Fibroblast of skin of abdomen (primary cell): ENCODE measurements around the gene PTPRT.

ENCODE experiments used
- DNase-seq: peaks from one replicate; pipeline ENCODE4 v3.0.0-alpha.2; 2013

The PTPRT gene

DNA sequence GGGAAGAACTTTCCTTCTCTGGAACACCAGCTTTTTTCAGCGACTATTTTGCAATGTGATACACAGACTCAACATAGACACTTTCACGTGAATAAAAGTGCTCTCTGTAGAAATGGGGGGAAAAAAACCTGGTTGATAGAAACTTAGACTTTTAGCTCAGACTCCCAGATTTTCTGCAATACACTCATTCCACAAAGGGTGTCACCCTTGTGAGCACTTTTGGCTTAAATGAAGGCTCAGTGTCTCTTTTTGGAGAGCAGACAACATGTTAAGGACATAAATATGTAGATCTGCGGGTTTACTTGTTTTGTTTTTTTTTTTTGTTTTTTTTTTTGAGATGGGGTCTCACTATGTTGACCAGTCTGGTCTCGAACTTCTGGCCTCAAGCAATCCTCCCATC lies 579.6 kb downstream of the PTPRT start:
- DNase-seq = no peak

DNA sequence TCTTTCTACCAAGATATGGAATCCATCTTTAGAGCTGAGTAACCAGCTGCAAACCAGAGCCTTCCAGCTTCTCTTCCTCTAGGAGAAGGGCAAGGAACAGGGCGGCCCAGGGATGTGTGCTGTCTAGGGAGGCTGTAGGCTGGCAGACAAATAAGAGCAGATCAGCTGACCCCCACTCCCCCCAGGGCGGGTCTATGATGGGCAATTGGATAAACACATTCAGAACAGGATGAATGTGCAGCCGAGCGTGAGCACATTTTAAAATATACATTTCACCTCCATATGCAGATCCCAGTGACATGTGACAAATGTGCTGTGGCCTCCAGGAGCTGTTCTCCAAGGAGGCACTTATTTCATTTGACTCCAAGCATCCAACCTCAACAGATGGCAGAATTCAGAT lies 580.1 kb downstream of the PTPRT start:
- no peak for DNase-seq

DNA sequence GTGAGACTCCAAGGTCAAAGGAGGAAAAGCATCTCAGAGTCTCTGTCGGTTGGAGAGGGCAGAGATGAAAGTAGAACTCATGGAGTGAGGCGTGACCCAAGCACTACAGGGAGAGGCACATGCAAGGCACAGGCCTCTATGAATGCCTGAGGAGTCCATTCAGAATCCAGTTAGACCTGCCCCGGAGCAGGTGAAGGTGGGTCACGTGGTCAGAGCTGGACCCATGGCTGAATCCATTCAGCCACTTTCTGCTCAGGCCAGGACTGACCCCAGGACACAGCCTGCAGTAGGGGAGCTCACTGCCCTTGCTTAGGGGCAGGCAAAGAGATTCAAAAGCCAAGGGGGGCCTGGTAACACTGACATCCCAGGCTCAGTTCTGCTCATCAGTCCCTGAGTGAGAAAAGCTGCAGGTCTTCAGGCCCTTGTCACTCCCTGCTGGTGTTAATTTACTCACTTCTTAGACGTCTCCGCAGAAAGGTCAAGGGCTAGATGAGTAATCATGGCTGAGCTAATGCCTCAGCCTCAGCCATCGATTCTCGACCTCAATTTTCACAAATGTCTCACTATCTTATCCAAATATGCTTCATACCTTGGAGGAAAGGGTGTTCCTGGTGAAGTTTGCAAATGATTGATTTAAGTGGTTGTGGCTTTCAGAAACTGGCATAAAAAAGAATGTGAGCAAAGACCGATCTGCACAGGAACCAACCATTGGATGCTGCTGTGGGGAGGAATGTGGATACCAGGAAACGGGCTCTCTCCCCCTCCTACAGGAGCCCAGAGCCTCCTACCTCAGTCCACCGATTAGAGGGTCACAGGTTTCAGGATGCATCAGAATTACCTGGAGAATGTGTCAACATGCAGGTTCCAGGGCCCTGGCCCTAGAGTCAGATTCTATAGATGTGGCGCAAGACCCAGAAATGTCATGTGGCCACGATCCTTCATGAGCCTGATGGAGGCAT lies 584.4 kb downstream of the PTPRT start:
- no peak for DNase-seq

DNA sequence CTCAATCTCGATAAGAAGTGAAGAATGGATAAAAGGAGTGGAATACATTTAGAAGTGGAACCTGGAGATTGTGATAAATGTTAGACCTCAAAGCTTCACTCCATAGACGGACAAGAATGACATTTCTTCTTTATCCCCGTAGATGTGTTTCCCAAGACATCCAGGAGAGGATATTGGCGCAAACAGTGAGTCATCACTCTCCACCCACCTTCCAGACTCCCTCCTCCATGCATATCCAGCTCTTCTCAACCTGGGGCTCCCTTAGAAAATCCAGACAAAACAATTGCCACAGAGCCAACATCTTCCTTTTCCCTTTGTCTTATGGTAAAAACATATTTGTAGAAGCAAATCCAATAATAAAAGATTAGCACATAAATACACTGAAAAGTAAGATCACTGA lies 586.1 kb downstream of the PTPRT start:
- DNase-seq = no peak

DNA sequence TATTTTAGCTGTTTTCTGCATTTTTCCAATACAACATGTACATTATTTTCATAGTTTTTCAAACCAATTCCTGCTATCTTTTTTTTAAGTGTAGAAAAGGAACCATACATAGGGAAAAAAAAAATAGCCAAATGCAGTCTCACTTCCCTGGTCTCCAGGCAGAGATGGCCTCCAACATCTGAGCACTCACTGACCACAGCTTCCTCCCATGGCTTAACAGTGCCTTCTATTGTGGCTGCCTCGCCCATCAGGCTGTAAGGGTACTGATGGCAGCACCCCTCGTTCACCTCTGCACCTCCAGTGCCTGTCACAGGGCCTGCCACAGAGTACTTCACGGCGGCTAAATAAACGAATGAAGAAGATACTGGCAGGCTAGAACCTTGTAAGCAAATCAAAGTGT lies 591.1 kb downstream of the PTPRT start:
- no peak for DNase-seq

DNA sequence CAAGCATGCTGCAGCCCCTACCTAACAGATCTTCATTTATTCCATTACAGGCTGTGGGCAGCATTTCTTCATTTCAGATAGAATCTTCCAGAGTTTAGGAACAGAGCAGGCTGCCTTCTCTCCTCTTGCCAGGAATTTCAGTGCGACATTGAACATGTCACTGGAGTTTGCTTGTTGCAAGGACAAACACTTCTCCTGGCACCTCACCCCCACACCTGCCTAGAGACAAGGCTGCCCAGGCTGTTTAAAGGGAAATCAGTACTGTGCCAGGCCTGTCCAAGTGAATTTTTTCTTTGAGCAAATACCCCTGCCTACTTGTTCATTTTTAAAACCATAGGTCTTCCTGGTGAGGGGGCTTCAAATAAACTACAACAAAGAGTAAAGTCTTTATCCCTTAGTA lies 594.1 kb downstream of the PTPRT start:
- DNase-seq = no peak

DNA sequence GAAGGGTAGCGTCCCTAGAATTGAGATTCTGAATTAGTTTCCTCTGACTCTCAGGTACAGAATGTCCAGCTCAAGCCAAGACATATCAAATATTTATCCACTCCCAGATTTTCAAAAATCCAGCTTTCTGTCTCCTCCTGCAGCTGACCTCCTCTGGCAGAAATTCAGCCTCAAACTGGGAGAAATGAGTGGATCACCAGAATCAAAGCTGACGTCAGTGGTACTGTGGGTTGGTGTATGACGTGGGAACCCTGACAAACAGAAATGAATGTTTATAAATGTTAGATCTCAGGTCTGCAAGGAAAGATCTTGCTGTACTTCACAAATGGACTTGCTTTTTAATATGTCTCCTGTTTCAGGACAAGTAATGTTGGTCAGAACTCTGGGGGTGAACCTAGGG lies 595.0 kb downstream of the PTPRT start:
- no peak for DNase-seq

DNA sequence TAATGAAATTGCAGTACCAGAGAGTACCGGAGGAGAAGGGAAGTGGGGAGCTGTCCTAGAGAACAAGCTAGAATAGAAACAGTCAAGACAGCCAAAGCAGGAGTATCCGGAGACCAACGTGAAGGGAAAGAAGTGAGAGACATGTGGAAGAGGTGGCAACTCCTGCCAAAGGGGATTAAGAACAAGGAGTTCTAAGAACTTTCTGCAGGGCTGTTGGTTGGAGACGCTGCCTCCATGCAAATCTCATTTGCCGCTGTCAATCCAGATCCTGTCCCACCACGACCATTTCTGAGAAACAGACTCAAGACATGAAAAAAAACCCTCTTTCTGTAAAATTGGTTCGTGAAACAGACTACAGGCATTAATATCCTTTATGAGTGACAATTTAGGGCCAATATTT lies 595.7 kb downstream of the PTPRT start:
- DNase-seq = no peak

DNA sequence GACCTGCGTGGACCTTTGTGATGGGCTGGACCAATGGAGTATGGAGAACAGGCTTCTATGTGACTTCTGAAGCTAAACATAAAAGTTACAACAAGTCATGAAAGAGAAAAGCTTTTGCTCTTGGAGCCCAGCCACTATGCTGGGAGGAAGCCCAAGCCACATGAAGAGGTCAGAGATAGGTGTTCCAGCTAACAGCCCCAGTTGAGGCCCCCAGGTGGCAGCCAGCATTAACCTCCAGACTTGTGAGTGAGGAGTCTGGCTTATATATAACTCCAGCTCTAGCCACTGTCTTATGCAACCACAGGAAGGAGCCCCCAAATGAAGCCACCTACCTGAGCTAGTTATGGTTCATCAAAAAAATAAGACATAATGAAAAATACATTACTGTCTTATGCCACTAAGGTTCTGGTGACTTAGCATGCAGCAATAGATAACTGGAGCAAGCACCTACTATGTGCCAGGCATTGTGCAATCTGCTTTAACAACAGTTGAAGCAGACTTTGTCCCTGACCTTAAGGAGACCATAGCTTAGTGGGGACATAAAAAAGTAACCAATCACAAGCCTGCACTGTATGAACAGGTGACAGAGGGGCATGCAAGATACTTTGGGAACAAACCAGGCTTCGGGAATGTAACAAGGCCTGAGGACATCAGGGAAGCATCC lies 599.6 kb downstream of the PTPRT start:
- DNase-seq = no peak

DNA sequence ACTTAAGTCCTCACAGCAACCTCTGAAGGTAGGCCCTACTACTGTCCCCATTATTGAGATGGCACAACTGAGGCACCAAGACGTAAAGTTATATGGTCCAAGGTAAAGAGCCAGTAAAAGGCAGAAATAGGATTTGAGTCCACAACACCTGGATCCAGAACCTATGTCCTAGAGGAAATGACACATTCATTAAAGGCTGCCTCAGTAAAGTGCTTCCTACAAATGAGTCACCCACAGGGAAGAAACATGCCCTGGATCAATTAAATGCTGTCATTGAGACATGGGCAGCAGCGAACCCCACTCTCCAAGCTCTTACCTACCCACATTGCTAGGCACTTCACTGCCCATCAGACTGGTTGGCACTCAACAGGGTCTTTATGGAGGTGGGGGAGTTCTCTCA lies 600.9 kb downstream of the PTPRT start:
- DNase-seq = no peak

DNA sequence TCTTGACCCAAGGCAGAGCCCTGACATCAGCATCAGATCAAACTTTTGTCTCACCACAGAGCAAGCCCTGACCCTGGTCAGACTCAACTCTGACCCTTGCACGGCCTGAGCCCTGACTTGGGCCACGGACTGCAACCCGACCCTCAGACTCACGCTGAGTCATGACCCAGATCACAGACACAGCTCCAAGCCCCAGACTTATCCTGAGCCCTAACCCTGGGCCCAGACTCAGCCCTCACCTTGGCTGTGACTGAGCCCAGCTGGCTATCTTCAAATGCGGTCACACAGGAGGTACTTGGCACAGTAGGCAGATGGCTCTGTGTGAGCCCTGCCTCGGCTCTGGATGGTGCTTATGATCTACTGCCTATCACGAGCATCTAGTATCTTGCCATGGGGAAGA lies 602.3 kb downstream of the PTPRT start:
- DNase-seq = no peak

DNA sequence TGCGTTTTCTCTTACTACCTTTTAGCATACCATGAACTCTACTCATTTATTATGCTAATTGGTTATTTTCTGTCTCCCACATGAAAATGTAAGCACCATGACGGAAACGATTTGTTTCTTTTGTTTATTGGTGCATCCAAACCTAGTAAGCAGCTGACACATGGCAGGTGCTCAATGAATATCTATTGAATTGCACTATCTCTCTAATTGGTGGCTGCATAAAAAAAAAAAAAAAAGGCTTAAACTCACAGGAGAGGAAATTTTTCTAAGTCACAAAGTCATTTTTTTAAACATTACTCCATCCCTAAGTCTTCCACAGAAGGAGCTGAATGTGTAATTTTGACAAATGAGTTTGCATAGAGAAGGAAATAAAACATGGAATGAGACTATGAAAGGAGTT lies 608.4 kb downstream of the PTPRT start:
- DNase-seq = no peak

DNA sequence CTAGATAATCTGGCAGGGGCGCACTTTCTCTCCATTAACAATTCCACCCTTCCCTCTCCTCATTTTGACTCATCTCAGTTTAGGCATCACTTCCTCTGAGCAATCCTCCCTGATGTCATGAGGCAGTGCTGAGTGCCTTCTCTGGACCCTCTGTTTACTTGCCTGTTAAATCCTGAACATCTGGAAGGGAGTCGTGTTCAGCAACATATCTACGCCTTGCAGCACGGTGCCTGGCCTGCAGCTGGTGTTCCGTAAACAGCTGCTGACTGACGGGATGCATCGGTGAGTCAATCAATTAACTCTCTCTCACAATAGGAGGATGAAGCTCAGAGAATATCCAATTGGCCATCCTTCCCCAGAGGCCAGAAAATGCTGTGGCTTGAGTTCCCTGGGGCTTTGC lies 613.5 kb downstream of the PTPRT start:
- no peak for DNase-seq

DNA sequence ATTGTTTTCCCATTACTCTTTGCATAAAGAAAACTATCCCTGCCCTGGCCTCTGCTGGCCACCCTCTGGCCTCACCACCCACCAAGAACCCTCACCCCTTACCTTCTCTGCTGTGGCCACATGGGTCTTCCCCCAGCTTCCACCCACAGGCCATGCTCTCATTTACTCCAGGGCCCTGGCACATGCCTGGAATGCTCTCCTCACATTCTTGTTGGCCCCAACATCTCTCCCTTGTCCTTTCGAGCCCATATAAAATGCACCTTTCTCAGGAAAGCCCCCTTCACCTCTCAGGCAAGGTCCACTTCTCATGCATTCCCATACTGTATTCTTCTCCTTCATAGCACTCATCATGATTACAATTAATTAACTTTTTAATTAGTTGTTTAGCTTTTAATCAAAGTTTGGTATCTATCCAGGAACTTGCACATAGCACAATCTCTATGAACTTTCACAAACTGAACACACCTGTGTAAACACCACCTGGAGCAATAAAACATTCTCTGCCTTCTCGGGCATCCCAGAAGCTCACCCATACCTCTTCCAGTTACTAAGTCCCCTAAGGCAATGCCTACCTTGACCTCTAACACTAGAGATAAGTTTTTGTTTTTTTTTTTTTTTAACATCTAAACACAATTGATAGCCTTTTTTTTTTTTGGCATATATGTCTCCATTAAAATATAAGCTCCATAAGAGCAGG lies 617.2 kb downstream of the PTPRT start:
- no peak for DNase-seq

DNA sequence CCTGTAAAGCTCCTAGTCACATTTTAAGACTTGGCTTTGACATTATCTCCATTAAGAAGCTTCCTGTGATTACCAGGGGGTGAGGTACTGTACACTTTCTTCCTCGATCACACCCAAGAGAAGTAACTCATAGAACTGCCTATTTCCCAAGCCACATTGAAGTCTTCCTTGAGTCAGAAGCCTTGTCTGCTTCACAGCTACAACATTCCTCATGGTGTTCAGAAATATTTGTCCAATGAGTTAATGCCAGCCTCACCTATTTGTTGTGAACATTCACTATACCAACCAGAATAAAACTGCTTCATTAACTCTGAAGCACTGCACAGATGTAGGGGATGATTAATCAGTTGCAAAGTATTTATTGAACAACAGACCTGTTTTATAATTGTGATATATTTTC lies 622.3 kb downstream of the PTPRT start:
- DNase-seq = no peak

DNA sequence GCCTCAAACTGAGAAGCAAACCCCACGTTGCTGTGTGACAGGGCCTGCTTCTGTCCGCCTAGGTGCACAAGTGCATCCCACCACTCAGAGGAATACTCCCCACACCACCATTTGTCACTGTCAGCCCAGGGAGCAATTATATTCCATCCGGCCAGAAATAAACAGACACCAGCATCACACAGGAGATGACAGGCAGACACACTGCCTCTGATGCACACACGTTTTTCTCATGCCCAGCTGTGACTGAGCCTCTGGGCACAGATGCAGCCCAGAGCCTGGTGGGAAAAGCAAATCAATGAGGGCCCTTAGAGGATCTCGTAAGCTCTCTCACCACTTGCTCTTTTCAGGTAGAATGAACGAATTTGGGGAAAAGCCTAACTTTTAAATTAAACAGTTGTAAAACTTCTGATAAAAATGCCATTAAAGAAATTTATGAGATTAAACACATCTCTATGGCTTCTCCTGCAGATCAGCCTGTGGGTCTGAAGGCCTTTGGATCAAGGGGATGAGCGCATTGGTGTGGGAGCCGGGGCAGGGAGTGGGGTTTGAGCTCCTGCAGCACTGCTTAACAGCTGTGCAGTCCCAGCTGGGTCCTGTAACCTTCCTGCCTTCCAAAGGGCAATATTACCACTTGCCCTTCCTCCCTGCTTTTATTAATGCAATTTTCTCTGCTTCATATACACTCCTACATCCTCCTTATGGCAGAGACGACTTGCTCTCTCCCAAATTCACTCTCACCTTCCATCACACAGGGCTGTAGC lies 624.3 kb downstream of the PTPRT start:
- no peak for DNase-seq

DNA sequence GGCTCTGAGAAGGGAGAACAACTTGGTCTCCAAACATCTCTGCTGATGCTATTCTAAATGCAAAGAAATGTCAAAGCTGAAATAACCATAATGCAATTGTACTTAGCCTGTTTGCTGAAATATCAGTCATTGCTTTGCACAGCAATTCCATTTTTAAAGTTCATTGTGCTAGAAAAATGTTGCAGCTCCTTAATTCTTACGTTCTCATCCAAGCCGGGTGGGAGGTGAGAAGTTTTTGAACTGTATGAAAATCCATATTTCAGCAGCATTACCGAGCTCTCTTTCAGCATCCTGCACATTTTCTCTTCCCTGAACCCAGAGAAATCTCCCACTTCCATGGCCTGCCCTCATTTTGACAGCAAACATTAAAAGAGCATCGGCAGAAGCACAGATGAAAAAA lies 630.0 kb downstream of the PTPRT start:
- DNase-seq = no peak

DNA sequence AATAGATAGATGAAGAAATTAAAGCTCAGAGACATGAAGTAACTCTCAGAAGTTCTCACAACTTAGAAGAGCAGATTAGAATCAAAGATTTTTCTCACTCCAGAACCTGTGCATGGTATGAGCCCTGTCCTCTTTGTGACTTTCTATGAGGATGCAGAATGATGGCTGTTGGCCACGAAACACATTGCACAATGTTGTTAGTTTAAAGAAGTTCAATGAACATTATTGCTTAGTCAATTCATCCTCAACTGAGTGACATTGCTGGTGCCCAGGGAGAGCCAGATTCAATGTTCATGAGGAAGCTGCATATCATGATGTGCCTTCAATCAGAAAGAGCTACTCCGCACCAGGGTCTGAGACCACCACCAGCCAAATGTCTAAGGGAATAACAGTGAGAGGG lies 633.1 kb downstream of the PTPRT start:
- no peak for DNase-seq

DNA sequence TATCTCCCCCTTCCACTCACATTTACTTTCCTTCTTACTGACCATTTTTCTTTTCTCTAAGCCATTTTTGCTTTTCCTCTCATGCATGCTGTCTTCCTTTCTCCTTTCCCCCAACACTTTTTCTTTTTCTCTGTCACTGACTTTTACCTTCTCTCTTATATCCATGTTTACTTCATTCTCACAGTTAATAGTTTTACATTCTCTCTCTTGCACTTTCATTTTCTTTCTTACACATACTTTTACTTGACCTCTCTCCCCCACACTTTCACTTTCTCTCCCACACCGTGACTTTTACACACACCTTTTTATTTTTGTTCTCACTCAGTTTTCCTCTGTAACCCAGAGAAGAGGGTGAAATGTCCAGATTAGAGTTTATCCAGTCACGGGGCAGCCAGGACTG lies 636.3 kb downstream of the PTPRT start:
- DNase-seq = no peak

DNA sequence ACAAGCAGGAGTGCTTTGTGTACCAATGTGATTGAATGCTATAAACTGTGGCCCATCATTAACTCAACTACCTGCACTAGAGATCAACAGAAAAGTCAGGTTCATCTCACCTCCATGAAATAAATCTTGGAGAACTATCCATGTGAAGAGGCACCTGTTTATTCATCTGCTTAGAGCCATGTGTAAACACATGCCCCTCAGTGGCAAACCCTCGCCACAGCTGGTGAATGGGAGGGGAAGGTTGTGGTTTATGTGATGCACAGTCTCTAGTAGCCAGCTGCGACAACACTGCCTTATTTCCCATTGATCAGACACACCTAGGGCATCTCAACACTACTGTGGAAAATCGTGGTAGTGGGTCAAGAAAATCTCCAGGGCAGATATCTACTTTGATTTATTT lies 640.2 kb downstream of the PTPRT start:
- no peak for DNase-seq

DNA sequence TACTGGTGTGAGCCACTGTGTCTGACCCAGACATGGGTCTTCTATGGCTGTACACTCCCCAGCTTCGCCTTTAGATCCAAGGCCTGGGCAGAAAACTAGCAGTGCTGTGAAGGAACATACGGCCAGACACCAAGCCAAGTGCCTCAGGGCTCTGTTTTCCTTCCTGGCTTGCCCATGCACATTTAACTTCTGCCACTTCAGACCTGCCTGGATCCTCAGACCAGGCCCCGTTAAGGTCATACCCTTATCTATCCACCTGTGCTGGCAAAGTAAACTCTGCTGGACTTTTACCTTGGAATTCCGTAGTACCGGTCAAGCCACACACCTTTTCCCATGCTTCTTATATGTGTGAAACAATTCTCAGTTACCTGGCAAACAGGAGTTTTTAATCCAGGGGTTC lies 644.8 kb downstream of the PTPRT start:
- DNase-seq = no peak

DNA sequence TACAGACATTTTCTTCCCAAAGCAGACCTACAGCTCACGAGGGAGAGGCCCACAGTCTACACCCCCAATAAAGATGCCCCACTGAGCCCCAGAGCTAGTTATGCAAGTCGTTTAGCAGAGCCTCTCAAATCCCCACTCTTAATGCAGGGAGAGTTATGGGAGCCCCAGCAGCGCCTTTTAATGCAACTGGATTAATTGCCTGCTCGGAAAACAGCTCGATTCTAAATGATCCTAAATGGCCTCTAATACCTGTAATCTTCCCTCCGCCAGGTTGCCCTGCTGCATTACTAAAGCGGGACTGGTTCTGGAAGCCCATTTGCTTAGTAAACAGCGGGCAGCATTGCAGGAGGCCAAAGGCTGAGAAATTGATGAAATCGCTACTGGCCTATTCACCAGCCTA lies 656.9 kb downstream of the PTPRT start:
- DNase-seq = no peak

DNA sequence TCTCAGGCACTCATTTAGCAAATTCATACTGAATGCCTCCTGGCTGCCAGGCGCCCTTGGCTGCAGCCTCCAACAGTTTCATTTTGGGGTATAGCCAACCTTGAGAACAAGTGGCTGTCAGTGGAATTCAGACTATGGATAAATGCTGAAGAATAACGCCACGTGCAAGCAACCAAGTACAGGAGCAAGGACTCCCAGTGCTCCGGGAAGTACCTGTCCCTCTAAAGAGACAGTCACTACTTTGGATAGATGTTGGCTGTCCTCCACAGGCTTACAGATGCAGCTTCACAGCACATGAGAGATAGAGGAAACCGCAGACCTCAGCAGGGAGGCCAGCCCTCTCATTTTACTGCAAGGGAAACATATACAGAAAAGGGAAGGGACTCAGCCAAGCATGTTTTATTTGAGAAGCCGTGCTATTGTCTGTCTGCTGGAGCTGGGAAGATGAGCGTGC lies 658.2 kb downstream of the PTPRT start:
- DNase-seq = no peak
